ENCODE measurements around the gene ZNF618.

DNA sequence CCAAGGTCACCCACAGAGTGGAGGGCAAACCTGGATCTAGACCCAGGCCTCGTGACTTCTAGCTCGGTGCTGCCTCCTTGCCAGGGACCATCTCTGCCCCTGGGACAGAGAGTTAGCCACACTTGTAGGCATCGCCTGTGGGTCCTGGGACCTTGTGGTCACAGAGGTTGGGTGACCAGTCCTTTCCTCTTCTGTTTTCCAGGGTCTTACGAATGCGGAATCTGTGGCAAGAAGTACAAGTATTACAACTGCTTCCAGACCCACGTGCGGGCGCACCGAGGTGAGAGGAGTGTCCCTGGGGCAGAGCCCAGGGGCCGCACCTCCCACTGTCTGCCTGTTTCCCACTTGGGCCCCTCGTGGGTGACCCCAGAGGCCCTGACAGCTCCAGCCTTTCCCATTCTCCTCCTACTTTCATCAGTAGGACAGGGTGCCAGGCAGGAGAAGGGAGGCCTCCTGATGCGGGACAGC is 125.7 kb downstream of the ZNF618 start:
- TF ChIP-seq, protein P1, sequence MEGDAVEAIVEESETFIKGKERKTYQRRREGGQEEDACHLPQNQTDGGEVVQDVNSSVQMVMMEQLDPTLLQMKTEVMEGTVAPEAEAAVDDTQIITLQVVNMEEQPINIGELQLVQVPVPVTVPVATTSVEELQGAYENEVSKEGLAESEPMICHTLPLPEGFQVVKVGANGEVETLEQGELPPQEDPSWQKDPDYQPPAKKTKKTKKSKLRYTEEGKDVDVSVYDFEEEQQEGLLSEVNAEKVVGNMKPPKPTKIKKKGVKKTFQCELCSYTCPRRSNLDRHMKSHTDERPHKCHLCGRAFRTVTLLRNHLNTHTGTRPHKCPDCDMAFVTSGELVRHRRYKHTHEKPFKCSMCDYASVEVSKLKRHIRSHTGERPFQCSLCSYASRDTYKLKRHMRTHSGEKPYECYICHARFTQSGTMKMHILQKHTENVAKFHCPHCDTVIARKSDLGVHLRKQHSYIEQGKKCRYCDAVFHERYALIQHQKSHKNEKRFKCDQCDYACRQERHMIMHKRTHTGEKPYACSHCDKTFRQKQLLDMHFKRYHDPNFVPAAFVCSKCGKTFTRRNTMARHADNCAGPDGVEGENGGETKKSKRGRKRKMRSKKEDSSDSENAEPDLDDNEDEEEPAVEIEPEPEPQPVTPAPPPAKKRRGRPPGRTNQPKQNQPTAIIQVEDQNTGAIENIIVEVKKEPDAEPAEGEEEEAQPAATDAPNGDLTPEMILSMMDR (IDR thresholded peaks at IDR 0.05): no peak
- TF ChIP-seq YY1 (IDR thresholded peaks at IDR 0.05; ENCODE audit: low read depth): no peak
- TF ChIP-seq MXI1 (IDR thresholded peaks at IDR 0.05; ENCODE audit: low read depth, low read length): no peak
